NCI-H1092 treated with DMSO at 0.1 percent for 48 hours (cell line): Measurements from ENCODE around the gene MLLT10.
A peak's percentile ranks its signal among the peaks of the same experiment; 100 is the strongest.

Source experiments
- DNase-seq: peaks from one replicate; lab custom pipeline; 2025; lab: John Stamatoyannopoulos, UW

MLLT10 gene

GRCh38 chr10:21517134-21518031 lies 16.6 kb upstream of the MLLT10 start:
- DNase-seq: peak; percentile 35

- DNase-seq: peak; percentile 91
Observed at GRCh38 chr10:21518149-21518640, 15.8 kb upstream of the MLLT10 start.

DNA sequence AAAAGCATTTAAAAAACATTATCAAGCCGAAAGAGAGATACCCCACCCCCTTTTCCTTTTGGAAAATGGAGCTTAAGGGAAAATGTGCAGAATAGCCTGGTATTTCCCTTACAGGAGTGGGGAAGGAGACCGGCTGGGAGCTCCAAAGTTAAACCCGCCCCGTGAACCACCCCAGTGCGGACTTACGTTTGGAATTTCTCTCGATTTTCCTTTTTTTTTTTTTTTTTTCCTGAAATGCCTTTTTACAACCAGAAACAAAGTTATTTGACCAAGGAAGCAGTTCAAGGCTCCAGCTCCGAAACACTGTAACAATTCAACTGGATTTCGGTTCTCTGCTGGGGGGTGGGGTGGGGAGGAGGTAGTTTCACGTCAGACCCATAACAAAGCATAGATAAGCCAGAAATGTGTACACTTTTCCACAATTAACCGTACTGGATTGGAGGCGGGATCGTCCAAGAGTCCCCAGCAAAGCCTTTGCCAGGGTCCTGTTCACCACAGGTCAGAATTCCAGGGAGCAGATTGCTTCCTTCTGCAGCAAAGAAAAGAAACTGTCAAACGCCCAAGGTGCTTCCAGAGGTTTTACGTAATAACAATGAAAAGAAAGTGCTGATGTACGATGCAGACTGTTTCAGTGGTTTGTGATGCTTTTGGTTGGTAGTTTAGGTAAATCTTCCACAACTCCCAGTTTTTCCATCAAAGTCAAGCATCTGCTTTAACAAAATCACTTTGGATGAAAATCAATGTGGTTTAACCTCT lies 15.2 kb upstream of the MLLT10 start:
- DNase-seq: peak; percentile 35

GRCh38 chr10:21519397-21519933 lies 14.6 kb upstream of the MLLT10 start:
- no peak for DNase-seq

- peak; percentile 68 for DNase-seq
Observed at GRCh38 chr10:21519941-21520436, 14.0 kb upstream of the MLLT10 start.

DNA sequence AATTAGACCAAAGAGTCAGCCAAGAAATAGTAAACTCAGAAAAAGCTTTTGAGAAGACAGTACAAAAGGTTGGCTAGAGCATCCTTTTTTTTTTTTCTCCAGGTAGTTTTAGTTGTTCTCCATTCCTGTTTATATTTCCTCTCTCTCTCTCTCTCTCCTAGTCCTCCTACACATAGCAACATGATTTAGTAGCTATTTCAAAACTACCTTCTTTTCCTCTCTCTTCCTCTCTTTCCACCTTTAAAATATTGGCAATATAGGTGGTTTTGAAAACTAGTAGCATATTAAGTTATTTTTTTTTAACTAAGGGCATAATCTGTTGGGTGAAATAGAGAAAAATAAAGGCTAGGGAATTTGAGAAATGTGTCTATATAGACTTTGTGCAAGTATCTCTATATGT lies 13.5 kb upstream of the MLLT10 start:
- no peak for DNase-seq

GRCh38 chr10:21520949-21521348 lies 13.1 kb upstream of the MLLT10 start:
- peak; percentile 83 for DNase-seq

DNA sequence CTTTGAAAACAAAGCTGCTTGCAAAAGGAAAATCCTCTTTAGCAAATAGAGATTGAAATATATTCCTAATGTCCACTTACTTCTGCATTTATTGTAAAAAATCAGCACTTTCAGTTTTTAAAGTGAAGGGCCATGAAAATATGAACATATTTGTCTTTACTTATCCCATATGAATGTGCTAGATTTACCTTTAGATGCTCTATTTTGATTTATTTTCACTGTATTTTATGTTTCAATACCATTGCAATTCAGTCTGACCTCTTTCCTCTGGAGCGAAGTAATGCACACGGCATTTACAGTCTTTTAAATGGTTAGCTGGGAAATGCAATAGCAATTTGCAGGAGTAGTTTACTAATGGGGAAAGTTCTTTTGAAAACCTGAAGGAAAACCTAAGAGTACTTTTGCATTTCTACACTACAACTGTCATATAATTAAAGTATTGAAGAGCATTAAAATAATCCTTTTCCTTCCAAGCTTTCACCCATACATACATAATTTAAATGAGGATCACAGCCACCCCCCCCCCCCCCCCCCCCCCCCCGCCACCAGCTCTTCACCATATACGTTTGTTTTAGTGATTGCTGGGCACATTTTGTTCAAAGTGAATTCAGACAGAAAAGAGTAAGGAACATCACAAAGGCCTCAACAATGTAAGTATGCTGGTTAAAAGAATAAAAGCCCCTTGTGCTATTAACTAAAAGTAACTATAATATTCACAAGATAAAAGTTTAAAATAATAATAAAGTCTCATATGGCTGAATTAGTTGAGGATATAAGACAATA lies 12.1 kb upstream of the MLLT10 start:
- DNase-seq: peak; percentile 58

DNA sequence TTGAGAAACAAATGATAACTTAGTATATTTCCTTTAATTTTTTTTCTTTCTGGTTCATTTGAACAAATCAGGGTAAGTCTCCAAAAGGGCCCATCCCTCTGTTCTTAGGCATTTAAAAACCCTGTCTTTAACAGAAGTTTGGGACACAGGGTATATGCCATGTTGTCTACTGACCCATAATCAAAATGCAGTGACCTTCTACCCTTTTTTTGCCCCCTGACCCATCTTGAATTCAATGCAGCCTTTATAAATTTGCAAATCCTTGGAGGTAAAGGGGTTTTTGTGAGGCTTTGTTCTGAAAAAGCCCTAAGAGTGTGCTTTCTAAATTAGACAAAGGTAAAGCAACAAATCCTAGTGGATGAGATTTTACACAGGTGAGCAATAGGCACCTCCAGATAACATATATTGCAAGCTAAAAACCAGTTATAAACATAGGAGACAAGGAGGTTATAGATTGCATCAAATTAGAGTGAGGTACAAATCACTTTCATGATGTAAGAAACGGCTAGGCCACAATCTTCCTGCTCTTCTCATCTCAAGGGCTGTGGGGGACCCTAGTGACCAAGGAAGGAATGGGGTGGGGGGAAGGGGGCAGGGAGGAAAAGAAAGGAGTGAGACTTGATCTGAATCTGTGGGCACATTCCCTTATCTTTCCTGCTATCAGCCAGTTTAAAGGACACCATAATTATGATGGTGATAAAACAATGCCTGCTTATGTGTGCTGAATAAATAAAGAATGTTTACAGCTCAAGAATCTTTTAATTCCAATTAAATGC lies 11.2 kb upstream of the MLLT10 start:
- peak; percentile 44 for DNase-seq

DNA sequence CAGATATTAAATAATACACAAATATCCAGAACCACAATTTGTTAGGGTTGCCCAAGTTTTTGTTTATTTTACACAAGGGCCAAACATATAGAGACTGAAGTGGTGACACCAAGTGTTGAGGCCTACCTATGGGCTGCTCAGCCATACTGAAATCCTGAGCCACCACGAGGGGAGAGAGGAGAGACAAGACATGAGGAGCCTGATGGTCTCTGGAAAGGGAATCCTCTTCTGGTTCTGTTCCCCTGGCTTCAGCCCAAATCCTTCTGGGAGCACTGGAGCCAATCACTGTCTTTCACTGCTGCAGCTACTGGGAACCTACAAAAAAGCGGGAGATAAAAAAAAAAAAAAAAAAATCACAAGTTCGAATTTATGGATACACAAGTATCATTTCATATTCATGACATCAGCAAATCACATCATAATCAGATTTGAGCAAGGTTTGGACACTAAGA lies 10.4 kb upstream of the MLLT10 start:
- peak; percentile 89 for DNase-seq

DNA sequence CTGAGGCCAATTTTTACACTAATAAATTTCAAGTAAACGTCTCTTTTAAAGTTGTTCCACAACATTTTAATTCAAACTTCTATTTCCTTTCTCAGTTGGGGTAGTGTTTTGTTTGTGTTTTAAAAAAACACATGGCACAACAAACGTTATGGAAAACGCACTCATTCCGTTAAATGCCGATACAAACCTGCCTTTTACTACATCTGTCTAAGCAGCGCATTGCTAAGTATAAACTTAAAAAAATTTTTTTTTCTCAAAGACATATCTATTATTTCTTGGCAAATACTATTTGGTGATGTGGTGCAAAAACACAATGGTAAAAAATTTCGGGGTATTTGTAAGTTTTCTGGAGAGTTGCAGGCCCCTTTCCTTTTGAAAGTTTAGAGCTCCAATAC lies 9.9 kb upstream of the MLLT10 start:
- peak; percentile 67 for DNase-seq

GRCh38 chr10:21524526-21525366 lies 9.3 kb upstream of the MLLT10 start:
- peak; percentile 73 for DNase-seq

- DNase-seq: peak; percentile 90
Observed at GRCh38 chr10:21525367-21526187, 8.5 kb upstream of the MLLT10 start, which contains the start of gene SKIDA1. SKIDA1 (minus strand) TSS chr10:21525682; CDS start chr10:21517822, 7,860 bp downstream.

DNA sequence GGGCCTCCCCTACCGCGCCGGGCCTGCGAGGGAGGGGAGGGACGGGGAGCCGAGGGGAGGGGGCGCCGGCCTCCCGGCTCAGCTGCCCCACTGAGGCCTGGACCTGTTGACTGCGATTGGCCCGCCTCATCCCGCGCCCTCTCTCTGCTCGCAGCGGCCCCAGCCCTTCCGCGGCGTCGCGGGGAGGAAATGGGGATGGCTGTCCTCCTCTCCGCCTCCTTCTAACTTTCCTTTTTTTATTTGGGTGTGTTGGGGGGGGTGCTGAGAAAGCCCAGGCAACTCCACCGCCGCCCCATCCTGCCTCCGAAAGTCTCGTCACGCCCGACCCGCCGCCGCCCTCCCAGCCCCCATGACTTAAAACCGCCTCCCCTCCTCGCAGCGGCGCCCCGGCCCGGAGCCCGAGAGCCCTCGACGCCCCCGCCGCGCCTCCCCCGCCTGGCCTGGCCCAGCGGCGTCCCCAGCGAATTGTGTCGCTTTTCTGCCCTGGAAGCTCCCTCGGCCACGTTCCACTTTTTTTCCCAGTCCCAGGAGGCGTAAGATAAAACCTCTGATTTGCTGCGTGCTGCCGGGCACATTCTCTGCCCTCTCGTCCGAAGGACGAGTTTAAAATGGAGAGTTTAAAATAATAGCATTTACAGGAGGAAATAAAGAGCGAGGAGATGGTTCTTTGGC lies 7.7 kb upstream of the MLLT10 start:
- DNase-seq: peak; percentile 53

DNA sequence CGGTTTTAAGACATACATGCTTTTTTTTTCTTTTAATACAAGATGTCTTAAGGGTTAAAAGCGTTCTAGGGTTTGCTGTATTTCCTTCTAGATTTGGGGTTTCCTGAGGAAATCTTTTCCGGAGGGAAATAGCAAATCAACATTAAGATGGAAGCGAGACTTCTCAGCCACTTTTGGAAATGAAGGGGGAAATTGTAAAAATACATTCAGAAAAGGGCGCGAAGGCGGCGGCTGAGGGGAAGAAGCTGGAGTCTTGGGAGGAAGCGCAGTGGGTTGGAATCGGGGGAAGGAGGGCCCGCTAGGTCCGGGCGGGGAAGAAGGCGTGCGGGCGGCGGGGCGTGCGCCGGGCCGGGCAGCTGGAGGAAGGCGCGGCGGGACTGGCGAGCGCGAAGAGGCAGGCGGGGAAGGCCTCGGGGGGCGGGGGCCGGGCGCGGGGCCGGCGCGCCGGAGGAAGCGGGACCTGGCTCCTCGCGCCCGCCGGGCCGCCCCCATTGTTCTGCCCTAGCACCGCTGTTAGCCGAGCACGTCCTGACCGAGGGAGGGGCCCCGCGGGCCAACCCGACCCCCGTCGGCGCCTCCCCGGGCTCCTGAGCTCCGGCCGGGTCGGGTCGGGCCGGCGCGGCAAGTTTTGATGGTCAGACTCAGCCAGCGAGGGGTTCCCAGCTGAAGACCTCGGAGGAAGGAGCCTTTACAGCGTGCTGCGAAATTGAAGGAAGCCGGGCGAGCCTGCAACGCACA lies 7.0 kb upstream of the MLLT10 start:
- DNase-seq: peak; percentile 47

DNA sequence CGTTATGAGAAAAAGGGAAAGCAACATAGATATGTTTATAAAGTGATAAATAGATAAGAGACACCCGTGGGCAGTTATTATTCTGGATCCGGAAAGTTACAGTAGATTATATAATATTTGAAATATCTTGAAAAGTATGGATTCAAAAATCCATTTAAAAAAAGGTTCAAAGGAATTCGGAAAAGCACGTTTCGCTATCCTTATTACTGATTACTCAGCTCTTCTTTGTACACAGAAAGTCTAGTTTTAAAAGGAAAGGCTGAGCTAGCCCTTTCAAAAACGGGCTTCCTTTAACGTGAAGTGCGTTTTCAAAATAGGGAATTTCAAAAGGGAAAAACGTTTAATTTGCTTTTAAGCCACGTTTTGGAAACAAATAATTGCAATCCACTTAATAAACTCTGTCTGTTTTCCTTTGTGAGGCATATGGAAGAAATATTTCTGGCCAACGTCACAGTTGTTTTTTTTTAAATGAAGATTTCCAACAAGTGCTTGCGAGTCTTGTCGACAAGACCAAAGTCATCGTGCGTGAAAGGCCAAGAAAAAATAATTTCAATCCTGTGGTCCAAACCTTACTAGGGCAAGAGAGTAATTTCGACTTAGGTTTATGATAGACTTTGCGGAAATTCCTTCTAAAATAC lies 6.3 kb upstream of the MLLT10 start:
- peak; percentile 75 for DNase-seq
